NCI-H1417 treated with DMSO at 0.1 percent for 48 hours (cell line): ENCODE results near the gene MYOZ1.
"Not testable (repeated sequence)": the region's sequence is repeated elsewhere in the genome, so short reads cannot be mapped to it uniquely, and the experiment has no call there.

Source experiments
- DNase-seq: peaks from one replicate; lab custom pipeline; 2025; lab: John Stamatoyannopoulos, UW

MYOZ1 gene

DNA sequence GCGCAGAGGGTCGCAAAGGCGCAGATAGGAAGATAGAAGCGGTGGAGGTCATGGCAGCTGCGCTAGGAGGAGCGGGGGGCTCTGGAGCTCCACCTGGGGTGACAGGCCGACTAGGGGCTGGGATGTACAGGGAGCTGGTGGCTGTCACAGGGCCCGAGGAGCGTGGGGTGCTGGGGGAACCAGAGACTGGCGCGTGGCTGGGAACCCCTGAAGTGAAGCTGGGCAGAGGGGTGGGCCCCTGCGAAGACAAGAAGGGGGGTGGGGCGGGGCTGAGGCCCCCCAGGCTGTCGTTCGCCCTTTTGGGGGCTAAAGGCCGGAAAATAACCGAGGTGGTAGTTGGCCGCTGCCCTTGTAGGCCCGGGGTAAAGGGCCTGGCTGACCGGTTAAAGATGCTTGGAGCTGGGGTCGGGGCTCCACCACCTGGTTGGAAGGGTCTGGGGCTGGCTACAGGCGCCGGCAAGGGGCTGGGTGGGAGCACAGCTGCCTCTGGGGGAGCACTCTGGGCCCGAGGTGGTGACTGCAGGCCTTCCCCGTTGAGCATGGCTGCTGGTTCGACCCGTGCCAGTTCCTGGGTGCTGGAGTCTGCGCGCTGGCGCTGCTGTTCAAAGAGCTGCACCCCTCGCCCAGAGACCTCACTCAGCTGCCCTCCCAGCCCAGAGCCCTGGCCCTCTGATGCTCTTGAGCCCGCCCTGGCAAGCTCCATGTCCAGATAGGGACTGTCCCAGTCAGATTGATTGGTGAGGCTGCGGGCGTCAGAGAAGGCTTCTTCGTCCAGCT lies 6.8 kb upstream of the MYOZ1 start:
- no peak for DNase-seq

DNA sequence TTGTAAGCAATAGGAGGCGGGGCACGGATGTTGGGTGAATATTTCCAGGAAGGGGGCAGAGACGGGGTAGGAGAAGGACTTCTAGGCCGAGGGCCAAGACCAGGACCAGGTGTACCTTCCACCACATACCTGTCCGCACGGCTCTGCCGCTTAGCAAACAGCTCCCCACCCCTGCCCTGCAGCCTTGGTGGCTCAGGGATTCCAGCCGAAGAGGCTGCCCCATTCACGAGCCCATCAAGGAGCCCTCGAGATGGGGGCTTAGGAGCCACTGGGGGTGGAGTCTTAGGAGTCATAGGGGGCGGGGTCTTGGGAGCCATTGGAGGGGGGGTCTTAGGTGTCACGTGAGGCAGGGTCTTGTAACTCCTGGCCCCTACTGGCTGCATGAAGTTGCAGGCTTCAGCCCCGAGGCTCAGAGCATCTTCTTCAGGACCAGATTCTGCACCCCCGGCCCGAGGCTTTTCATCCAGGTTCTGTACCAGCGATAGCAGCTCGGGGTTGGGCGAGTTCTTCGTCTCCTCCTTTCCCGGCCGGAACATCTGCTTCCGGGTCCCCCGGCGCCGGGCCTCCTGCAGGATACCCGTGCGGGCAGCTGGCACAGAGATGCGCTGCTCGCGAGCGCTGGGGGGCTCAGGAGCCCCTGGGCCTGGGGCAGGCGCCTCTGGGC lies 6.1 kb upstream of the MYOZ1 start:
- DNase-seq: no peak

DNA sequence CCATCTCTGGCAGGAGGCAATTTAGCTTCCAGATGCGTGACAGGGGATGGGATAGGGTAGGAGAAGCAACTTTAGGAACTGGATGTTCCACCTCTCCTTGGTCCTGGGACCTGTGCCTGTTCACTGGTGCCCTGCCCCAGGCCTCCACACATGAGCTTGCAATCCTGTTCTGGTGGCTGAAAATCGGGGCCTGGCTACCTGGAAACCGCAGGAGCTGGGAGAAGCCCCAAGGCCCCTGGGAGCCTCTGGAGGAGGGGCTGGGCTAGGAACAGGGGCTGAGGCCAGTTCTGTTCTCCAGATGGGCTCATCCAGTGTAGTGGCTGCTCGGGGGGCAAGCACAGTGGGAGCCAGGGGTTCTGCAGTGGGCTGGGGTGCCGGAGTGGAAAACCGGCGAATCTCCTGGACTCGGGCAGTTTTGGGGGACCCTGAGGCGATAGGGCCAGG lies 5.3 kb upstream of the MYOZ1 start:
- DNase-seq: no peak

DNA sequence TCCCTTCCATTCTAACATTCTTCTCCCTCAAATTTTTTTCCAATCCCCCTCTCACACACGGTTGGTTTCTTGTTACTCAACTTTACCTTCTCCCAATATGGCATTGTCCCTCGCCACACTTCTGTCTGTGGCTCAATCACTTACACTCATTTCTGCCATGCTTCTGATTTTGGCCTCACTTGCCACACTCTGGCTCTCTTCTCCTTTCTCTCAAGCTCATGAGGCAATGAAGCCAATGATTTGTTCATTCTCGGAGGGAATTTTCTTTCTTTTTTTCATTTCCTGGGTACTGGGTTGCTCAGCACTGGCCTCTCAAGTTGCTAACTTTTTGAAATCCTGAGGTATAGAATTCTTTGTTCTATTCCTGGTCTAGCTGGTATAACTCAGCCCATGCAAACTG lies 4.0 kb upstream of the MYOZ1 start:
- no peak for DNase-seq

DNA sequence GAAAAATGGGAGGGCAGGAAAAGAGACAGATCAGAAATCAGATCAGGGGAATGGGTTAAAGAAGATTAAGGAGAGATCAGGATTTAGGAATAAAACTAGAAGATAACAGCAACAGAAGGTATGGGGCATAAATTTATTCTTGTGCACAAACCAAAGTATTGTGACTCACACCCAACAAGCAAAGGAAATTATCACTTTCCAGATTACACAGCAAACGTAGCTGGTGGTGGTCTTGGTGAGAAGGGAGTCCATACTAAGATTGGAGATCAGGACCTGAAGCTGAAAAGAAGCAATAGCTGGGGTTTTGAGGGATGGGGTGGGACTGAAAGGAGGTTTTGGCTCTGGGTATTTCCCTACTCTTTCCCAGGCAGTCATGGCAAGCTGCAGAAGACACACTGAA lies 3.5 kb upstream of the MYOZ1 start:
- no peak for DNase-seq

DNA sequence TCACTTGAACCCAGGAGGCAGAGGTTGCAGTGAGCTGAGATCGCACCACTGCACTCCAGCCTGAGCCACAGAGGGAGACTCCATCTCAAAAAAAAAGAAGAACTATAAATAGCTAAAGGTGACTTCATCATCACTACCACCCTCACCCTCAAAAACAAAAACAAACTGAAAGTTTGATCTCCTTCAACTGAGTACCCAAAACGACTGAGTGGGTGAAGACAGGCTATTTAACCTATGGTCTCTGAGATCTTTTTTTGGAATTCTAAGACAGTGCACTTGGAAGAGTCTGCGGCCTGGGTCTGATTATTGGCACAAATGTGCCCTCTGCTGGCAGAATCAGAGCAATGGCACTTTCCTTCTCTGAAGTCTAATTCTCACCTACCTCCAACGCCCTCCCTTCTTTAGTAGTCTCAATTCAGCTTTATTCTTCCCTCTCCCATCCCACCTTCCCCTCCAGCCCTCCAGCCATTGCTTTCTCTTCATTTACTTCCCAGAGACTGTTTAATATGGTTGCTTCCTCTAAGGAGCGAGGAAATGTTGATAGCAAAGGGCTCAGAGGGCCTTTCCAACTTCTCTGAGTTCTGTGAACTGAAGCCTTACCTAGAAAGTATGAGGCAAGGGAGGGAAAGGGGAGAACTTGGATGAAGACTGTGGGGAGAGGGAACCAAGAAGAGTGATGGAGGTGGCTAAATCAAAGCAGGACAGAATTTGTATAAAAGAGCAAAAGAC lies 2.9 kb upstream of the MYOZ1 start:
- no peak for DNase-seq

DNA sequence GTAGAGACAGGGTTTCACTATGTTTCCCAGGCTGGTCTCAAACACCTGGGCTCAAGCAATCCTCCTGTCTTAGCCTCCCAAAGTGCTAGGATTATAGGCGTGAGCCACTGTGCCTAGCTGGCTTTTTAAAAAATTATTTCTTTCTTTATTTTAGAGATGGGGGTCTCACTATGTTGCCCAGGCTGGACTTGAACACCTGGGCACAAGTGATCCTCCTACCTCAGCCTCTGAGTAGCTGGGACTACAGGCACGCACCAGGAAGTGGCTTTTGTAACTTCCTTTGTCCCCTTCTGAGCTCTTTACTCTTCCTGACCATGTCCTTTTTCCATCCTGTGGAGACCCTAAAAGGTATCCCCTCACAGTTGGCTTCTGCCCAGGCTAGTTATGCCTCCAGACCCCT lies 2.1 kb upstream of the MYOZ1 start:
- DNase-seq: no peak

DNA sequence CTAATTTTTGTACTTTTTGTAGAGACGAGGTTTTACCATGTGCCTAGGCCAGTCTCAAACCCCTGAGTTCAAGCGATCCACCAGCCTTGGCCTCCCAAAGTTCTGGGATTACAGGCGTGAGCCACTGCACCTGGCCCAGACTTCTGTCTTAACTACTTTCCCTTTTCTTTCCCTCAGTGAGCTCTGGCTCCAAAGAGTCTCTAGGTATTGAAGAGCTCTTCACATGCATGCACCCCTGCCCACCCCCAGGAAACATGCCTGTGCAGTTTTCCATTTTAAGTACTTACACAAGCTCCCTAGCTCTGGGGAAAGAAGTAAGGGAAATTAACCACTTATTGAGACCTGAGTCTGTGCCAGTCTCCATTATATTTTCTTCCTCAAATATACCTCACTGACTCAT lies 2.0 kb downstream of the MYOZ1 start:
- DNase-seq: no peak

DNA sequence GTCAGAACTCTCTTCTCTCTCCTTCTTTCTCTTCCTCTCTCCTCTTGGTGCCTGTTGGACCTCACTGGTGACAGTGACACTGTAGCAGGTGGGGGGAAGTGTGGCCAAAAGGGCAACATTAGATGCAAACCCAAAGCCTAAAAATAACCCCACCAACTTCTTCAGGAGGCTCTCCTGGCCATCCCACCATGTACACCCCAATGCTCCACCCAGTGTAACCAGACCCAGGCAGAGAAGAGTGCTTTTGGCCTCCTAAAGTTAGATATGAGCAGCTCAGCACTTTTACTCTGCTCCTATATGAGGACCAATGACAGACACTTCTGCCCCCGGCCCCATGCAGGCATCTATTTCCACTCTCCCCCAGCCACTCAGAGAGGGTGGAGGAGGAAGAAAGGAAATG lies 5.5 kb downstream of the MYOZ1 start:
- no peak for DNase-seq

DNA sequence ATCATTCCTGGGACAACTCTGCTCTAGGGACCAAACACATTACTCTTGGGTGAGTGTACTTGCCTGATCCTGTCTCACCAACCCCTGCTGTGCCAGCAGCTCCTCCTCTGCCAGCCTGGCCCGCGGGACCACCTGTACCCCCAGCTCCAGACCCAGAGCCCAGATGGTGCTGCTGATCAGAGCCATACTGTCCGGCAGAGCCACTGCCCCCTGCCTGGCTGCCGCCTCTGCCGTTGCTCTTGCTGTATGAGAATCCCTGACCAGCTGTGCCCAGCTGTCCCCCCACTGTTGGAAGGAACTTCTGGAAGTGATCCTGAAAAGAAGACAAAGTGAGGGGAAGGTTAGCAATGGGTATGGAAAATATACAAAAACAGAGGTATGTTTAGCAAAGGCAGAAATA lies 6.9 kb downstream of the MYOZ1 start:
- no peak for DNase-seq

DNA sequence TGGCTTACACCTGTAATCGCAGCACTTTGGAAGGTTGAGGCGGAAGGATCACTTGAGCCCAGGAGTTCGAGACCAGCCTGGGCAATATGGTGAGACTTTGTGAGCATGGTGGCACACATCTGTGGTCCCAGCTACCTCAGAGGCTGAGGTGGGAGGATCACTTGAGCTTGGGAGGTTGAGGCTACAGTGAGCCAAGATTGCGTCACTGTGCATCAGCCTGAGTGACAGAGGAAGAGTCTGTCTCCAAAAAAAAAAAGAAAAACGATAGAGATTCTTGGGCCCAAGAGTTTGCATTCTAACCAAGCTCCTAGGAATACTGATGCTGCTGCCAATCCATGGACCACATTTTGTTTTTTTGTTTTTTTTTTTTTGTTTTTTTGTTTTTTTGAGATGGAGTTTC lies 12.1 kb downstream of the MYOZ1 start:
- DNase-seq: no peak

DNA sequence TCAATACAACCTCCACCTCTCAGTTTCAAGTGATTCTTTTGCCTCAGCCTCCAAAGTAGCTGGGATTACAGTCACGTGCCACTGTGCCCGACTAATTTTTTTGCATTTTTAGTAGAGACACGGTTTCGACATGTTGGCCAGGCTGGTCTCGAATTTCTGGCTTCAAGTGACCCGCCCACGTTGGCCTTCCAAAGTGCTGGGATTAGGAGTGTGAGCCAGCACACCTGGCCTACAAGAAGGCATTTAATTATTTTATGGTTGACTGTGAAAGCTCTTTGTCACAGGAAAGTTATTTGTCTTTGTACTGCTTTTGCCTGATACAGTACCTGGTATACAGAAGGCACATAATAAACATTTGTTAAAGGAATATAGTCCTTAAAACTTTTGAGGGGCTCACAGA lies 12.9 kb downstream of the MYOZ1 start:
- no peak for DNase-seq

DNA sequence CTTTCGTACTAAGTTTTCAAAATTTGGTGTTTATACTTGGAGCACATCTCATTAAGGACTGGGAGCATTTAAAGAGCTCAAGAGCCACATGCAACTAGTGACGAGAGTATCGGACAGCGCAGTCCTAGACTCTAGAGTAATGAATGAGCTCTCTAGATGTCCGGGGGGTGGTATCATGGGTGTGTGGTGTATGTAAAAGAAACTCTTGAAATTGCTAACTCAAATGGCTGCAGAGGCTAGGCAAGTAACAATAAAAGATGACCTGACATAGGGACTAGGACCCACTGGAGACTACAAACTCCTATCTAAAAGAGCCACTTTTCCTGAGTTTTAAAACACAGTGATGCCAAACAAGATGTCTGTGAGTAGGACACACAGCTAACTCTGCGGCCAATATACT lies 14.0 kb downstream of the MYOZ1 start:
- DNase-seq: no peak

DNA sequence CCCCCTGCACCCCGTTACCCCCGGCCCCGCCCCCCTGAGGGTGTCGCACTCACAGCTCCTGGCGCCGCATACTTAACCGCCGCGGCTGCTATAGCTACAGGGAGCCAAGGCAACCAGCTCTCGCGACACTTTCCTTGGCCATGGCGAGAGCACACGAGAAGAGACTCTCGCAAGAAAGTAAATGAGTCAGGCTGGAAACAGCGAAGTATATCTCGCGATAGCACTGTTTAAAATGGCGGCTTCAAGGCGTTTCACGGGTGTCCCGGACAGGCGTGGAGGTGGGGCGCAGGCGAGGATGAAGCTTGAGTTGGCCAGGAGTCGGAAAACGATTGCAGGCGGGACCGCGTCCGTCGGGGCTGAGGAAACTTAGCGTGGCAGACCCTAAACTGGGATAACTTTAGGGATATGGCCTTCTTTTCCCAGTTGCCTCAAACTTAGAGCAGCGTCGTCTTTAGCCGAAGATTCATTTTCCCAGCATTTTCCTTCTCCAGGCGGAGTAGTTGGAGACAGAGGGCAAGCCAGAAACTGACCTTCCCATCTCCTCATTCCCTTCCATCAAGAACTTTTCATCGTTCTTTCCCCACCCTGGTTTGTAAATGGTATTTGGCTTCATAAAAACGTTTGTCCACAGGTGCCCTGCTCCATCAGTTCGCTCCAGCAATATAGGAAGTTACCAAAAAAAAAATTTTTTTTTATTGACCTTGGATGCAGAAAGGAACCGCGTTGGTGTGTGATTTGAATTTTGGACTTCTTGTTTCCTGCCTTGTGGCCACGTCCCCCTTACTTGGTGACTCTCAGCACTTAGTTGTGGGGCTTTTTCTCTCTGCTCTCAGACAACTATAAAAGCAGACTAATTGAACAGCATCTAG lies 15.2 kb downstream of the MYOZ1 start:
- peak; percentile 54 for DNase-seq

DNA sequence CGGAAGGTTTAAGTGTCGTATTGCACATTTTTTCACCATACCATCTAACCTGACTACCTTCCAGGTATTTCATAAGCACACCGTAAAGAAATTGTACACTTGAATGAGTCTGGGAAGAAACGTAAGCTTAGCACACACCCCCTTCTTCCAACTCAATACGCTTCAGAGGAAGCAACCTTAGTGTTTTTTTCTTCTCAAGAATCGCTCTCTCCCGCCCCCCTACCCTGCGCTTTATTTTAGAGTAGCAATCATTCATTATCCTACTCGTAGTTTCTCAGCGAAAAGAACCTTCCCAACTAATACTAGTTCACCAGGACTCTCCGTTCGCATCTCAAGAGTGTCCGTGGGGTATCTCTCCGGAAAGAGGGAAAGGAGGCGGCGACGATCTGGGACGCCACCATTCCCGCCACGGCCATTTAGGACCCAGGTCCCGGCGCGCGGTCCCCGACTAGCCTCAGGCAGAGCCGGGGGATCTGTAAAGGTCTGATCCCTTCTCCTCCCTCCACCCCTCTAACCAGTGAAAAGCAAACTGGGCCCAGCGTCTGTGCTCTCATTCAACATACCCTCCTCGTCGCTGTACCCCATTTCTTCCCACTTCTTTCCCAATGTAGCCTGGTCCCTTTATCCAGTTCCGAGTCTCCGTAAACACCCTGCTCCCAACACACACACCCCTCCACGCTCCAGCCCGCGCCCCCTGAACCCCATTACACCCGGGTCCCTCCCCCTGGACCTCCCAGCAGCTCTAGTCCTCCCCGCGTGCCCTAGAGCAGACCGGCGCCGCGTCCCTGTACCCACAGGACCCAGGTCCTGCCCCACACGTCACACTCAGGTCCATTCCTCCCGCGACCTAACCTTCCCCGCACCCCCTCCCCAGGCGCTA lies 16.0 kb downstream of the MYOZ1 start:
- DNase-seq: no peak

DNA sequence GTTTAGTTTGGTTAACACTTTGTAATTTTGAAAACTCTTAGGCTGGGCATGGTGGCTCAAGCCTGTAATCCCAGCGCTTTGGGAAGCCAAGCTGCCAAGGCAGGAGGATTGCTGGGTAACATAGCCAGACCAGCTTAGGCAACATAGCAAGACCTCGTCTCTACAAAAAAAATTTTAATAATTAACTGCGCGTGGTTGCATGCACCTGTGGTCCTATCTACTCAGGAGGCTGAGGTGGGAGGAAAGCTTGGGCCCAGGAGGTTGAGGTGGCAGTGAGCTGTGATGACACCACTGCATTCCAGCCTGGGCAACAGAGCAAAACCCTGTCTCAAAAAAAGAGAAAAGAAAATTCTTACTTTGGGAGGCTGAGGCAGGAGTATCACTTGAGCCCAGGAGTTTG lies 18.2 kb downstream of the MYOZ1 start:
- no peak for DNase-seq

DNA sequence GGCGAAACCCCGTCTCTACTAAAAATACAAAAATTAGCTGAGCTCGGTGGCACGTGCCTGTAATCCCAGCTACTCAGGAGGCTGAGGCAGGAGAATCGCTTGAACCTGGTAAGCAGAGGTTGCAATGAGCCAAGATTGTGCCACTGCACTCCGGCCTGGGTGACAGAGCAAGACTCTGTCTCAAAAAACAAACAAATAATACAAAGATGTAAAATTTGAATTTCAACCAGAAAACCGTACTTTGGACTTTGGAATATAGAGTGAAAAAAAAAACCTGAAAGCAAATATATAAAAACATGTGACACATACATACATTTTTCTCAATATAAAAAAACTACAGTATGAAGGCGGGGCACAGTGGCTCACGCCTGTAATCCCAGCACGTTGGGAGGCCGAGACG lies 20.3 kb downstream of the MYOZ1 start:
- not testable (repeated sequence) for DNase-seq

DNA sequence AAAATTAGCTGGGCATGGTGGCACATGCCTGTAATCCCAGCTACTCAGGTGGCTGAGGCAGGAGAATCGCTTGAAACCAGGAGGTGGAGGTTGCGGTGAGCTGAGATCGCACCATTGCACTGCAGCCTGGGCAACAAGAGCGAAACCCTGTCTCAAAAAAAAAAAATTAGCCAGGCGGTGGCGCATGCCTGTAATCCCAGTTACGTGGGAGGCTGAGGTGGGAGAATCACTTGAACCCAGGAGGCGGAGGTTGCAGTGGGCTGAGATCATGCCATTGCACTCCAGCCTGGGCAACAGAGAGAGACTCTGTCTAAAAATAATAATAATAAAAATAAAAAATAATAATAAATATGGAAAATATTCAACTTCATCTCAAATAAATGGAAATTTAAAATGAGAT lies 24.1 kb downstream of the MYOZ1 start:
- DNase-seq: not testable (repeated sequence)

DNA sequence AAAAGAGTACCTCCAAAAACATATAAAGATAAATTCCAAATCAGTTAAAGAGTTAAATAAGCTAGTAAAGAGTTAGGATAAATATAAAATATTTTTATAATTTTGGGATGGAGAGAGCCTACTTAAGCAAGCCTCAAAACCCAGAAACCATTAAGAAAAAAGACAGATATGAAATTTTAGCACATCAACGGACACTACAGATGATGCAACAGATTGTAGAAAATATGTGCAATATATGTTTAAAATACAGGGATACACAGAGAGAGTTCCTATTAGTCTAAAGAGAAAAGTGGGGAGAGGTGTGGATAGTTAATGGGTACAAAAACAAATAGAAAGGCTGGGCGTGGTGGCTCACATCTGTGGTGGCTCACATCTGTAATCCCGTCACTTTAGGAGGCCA lies 26.6 kb downstream of the MYOZ1 start:
- no peak for DNase-seq

DNA sequence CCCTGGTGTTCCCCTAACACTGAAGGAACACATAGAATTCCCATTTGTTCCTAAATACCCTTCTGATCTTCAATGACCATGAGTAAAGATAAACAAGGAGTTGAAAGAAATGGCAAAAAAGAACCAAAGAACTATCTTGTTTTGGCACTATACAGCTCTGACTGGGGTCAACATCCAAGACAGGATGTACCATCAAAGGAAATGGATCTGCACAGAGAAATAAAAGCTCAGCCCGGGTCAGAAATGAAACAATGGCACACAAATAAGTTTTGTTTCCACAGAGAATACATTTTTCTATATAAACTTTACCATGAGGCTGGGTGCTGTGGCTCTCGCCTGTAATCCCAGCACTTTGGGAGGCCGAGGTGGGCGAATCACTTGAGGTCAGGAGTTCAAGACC lies 32.2 kb downstream of the MYOZ1 start:
- DNase-seq: no peak

DNA sequence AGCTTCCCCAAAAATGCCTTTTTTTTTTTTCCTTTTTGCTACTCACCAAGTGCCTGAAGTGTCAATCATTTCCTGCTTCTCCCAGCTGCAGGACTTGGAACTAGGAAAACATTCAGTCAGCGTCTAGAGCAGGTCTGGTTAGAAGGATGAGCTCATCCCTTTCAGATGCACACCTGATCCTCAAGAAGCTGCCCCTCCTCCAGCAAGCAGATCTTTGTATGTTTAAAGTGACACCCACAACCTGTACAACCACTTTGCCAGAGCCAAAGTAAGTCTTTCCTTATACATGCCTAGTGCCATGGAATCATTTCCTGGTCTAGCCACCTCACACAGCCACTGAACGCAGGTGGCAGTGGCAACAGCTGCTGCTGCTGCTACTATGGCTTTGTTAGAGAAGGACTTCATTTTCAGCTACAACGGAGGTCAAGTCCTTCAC lies 39.8 kb downstream of the MYOZ1 start:
- DNase-seq: no peak
